T follicular helper cell (primary cell): Measurements from ENCODE around the gene NAA30.

Experiments
- DNase-seq: peaks from one replicate; pipeline ENCODE4 v3.0.0-alpha.2; 2020; ENCODE audit warnings: low read depth

The NAA30 gene

GRCh38 chr14:57392830-57393229 lies 2.4 kb downstream of the NAA30 start:
- DNase-seq = no peak

- DNase-seq = no peak
These were observed 10.4 kb downstream of the NAA30 start for GRCh38 chr14:57400556-57401494.

- DNase-seq = no peak
These were observed 11.1 kb downstream of the NAA30 start for GRCh38 chr14:57401501-57401900.

GRCh38 chr14:57402173-57402852 lies 11.9 kb downstream of the NAA30 start:
- no peak for DNase-seq

- DNase-seq = no peak
These were observed 13.1 kb downstream of the NAA30 start for GRCh38 chr14:57403521-57403864.

- no peak for DNase-seq
These were observed 15.2 kb downstream of the NAA30 start for GRCh38 chr14:57405562-57405961.

GRCh38 chr14:57408037-57408436 lies 17.7 kb downstream of the NAA30 start:
- no peak for DNase-seq

- no peak for DNase-seq
These were observed 18.2 kb downstream of the NAA30 start for GRCh38 chr14:57408634-57409033.

GRCh38 chr14:57412341-57412740 lies 22.0 kb downstream of the NAA30 start:
- DNase-seq = no peak

- DNase-seq = no peak
These were observed 23.5 kb downstream of the NAA30 start for GRCh38 chr14:57413849-57414248.

GRCh38 chr14:57417228-57417627 lies 26.8 kb downstream of the NAA30 start:
- no peak for DNase-seq

GRCh38 chr14:57418999-57419398 lies 28.6 kb downstream of the NAA30 start:
- no peak for DNase-seq

- DNase-seq = no peak
These were observed 29.6 kb downstream of the NAA30 start for GRCh38 chr14:57420033-57420432.

- no peak for DNase-seq
These were observed 30.6 kb downstream of the NAA30 start for GRCh38 chr14:57420986-57421385.

GRCh38 chr14:57435923-57436322 lies 45.5 kb downstream of the NAA30 start:
- no peak for DNase-seq

- no peak for DNase-seq
These were observed 71.5 kb downstream of the NAA30 start for GRCh38 chr14:57461777-57462320.

GRCh38 chr14:57462551-57462950 lies 72.2 kb downstream of the NAA30 start:
- DNase-seq = no peak

GRCh38 chr14:57464008-57464730 lies 73.8 kb downstream of the NAA30 start:
- no peak for DNase-seq
